Measurements from ENCODE around the gene TRIP12. TPM values are rescaled to one million over a fixed set of nuclear protein-coding genes. Genes with fewer than 3 reads are reported as not detected.
"Not testable (repeated sequence)": the region's sequence is repeated elsewhere in the genome, so short reads cannot be mapped to it uniquely, and the experiment has no call there.

TRIP12 gene
- total RNA-seq, 2 experiments from 2014 or later: 232 to 296 TPM

DNA sequence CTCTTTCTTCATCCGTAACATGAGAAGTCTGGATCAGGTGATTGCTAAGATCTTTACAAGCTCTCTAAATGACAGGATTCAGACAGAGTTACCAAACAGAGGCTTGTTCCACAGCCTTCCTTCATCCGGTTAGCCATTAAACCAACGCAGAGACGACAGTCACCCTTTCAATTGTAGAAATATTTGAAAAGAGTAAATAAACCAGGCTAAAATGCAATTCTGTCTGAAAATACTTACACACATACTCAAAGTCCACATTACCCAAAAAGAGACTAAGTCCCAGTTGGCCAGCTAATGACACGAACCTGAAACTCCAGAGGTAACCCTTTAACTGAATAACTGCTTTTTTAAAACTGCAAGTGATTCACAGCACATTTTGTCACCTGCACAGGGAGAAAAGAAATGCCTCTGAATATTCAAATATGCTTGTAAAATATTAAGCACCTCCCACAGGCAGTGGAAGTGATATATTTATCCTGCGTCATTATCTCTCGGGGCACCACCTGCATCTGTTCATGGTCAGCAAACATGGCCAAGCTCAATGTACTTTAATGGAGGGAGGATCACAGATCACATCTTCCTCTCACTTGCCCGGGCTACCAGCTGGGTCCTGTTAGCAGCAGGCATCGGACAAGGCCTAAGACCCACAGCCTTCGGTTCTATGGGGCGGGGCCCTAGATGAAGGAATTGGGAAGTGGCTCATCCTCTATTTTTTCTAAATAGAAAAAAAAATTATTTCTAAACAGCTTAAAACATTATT, 168.7 kb downstream of the TRIP12 start:
- Mint-ChIP-seq H3K4me3 (no peak overlapping the region), H3K4me1 (peaks cover 4% of the 10 kb centered on the region), H3K9me3 (no peaks in the 10 kb centered on the region), H3K27ac (no peak overlapping the region), H3K27me3 (no peaks in the 10 kb centered on the region), H3K36me3 (ENCODE audit: low read depth) (no peaks in the 10 kb centered on the region)
- ChIA-PET CTCF (interaction anchor here (0.6 kb wide), 1 partner anchor 129 kb away, joined by 3 read pairs; no protein-coding TSS in a partner anchor), POLR2A (no interaction called here)
- DNase-seq: no peak

DNA sequence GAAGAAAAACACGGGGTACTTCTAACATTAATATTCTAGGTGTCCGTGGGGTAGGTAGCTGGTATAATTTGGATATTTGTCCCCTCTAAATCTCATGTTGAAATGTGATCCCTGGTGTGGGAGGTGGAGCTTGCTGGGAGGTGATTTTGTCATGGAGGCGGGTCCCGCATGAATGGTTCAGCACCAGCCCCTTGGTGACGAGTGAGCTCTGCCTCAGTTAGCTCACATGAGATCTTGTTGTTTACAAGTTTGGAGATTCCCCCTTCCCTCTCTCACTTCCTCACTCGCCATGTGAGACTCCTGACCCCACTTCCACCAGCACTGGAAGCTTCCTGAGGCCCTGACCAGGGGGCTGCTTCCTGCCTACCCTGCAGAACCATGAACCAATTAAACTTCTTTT, 172.0 kb downstream of the TRIP12 start:
- H3K27me3 Mint-ChIP-seq: no peaks in the 10 kb centered on the region
- peaks cover 4% of the 10 kb centered on the region for H3K4me1 Mint-ChIP-seq
- ChIA-PET POLR2A (interaction anchor here (0.6 to 0.7 kb wide), 2 partner anchors 26 to 201 kb away, joined by 4 to 13 read pairs; no protein-coding TSS in a partner anchor), CTCF (interaction anchor here (0.5 kb wide), 1 partner anchor 239 kb away, joined by 7 read pairs; no protein-coding TSS in a partner anchor)
- no peaks in the 10 kb centered on the region for H3K9me3 Mint-ChIP-seq
- no peaks in the 10 kb centered on the region for H3K36me3 Mint-ChIP-seq (ENCODE audit: low read depth)
- no peak overlapping the region for H3K4me3 Mint-ChIP-seq
- no peak overlapping the region for H3K27ac Mint-ChIP-seq
- no peak for DNase-seq

DNA sequence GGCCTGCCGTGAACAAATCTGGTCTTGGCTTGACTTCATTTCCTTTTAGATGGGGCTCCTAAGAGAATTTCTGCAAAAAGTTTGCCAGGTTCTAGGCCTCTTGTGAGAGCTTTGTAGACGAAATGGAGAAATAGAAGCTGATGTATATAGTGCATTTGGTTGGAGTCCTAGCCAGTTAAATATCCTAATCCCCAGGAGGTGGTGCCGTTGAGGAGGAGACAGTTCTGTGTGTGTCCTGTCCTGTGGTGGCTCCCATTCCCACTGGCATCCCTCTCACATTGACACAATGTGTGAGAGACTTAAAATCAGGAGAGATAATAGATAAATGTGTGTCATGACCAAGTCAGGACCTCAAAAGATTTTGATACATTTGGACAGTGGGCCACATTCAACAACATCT, 172.9 kb downstream of the TRIP12 start:
- POLR2A ChIA-PET: no interaction called here
- no peak for DNase-seq
- CTCF ChIA-PET: no interaction called here
- Mint-ChIP-seq H3K9me3 (no peaks in the 10 kb centered on the region), H3K4me1 (peaks cover 4% of the 10 kb centered on the region), H3K36me3 (ENCODE audit: low read depth) (no peaks in the 10 kb centered on the region), H3K4me3 (no peak overlapping the region), H3K27ac (no peak overlapping the region), H3K27me3 (no peaks in the 10 kb centered on the region)

DNA sequence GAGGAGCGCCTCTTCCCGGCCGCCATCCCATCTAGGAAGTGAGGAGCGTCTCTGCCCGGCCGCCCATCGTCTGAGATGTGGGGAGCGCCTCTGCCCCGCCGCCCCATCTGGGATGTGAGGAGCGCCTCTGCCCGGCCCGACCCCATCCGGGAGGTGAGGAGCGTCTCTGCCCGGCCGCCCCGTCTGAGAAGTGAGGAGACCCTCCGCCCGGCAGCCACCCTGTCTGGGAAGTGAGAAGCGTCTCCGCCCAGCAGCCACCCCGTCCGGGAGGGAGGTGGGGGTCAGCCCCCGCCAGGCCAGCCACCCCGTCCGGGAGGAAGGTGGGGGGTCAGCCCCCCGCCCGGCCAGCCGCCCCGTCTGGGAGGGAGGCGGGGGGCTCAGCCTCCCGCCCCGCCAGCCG, 179.1 kb downstream of the TRIP12 start:
- H3K36me3 Mint-ChIP-seq (ENCODE audit: low read depth); DNase-seq; H3K4me3 Mint-ChIP-seq; H3K4me1 Mint-ChIP-seq; POLR2A ChIA-PET; CTCF ChIA-PET; H3K9me3 Mint-ChIP-seq; H3K27me3 Mint-ChIP-seq; H3K27ac Mint-ChIP-seq: not testable (repeated sequence)

DNA sequence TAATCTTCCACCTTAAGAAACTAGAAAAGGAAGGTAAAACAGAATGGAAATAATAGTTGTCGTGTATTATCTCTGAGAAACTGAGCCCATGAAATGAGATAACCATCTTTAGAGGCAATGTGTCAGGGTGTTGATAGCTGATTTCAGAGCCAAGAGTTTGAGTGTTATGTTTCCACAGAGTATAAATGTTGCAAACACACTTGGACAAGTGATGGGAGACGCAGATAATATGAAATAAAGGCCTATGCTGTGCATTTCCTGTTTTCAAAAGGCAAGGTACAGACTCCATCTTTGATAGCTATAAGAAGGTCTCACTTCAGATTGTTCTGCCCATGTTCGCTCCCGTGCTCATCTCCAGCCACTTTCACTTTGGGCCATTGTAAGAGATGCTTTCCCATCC, 181.5 kb downstream of the TRIP12 start:
- no peak for DNase-seq
- H3K27ac Mint-ChIP-seq: no peak overlapping the region
- no peak overlapping the region for H3K4me3 Mint-ChIP-seq
- no peaks in the 10 kb centered on the region for H3K4me1 Mint-ChIP-seq
- ChIA-PET CTCF (no interaction called here), POLR2A (no interaction called here)
- peaks cover 3% of the 10 kb centered on the region for H3K27me3 Mint-ChIP-seq
- no peaks in the 10 kb centered on the region for H3K36me3 Mint-ChIP-seq (ENCODE audit: low read depth)
- H3K9me3 Mint-ChIP-seq: peaks cover 9% of the 10 kb centered on the region

DNA sequence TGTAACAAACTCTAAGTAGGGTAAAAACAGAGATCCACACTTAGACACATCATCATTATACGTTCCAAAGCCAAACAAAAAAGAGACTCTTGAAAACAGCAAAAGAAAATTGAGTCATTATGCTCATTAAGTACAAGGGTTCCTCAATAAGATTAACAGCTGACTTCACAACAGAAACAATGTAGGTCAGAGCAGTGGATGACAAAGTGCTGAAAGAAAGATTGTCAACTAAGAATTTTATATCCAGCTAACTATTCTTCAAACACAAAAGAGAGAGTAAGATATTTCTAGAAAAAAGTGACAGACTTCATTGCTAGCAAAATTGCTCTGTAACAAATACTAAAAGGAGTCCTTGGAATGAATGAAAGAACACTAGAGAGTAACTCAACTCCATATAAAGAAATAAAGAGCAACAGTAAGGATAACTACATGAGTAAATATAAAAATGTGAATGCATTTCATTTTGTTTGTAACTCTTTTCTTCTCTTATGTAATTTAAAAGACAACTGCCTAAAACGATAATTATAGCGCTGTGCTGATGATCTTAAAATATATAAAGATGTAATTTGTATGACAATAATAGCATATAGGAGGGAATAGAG, 183.7 kb downstream of the TRIP12 start:
- H3K27me3 Mint-ChIP-seq: peaks cover 3% of the 10 kb centered on the region
- POLR2A ChIA-PET: no interaction called here
- no peak for DNase-seq
- no peaks in the 10 kb centered on the region for H3K36me3 Mint-ChIP-seq (ENCODE audit: low read depth)
- H3K4me3 Mint-ChIP-seq: no peak overlapping the region
- peaks cover 9% of the 10 kb centered on the region for H3K9me3 Mint-ChIP-seq
- CTCF ChIA-PET: no interaction called here
- no peaks in the 10 kb centered on the region for H3K4me1 Mint-ChIP-seq
- H3K27ac Mint-ChIP-seq: no peak overlapping the region

DNA sequence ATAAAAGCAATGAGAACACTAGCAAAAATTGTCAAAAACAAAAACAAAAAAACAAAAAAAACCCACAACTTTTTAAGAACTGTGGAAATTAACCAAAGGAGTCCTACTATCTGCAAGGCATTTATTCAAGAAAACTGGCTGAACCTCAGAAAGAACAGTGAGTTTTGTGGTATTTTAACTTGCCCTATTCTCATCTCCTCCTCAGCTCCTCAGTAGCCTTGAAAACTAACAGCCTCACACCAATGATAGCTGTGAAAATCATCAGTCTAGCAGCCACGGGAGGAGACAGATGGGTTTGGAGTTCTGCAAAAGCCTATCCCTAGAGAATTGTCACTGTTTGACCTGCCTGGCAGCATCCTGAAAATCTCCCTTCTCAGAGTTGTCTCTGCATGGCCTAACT, 187.4 kb downstream of the TRIP12 start:
- DNase-seq: no peak
- H3K36me3 Mint-ChIP-seq (ENCODE audit: low read depth): no peaks in the 10 kb centered on the region

DNA sequence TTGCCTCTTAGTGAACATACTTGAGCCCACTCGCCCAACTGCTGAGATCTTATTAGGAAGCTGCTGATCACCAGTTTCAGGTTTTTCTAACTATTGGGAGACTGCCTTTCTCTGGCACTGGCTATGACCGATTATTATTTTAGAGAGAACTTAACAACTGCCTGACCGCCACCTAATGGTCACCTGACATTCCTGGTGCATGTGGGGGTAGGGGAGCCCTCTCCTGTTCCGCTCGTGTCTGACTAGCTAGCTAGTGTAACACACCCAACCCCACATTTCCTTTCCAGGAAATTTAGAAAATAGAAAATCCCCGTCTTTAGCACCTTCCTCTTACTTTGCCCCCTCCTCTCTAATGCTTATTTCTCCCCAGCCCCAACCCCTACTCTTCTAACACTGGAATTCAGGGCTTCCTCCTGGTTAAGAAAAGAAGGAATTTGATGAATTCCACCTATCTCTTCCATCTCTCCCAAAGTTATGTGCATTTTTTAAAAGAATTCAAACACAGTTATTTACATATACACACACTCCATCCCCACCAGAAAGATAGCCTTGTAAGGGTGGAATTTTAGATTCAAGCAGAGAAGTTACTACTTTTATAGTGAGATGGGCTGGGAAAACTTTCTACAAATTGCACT, 188.1 kb downstream of the TRIP12 start:
- peaks cover 9% of the 10 kb centered on the region for H3K27me3 Mint-ChIP-seq
- no peak overlapping the region for H3K4me3 Mint-ChIP-seq
- H3K27ac Mint-ChIP-seq: no peak overlapping the region
- no peaks in the 10 kb centered on the region for H3K4me1 Mint-ChIP-seq
- no peaks in the 10 kb centered on the region for H3K36me3 Mint-ChIP-seq (ENCODE audit: low read depth)
- ChIA-PET CTCF (no interaction called here), POLR2A (no interaction called here)
- H3K9me3 Mint-ChIP-seq: peaks cover 5% of the 10 kb centered on the region
- DNase-seq: no peak

More for the DNA sequence above, 187.4 kb downstream of the TRIP12 start:
- Mint-ChIP-seq H3K27ac (no peak overlapping the region), H3K4me3 (no peak overlapping the region), H3K4me1 (no peaks in the 10 kb centered on the region), H3K9me3 (peaks cover 9% of the 10 kb centered on the region), H3K27me3 (peaks cover 7% of the 10 kb centered on the region)
- ChIA-PET CTCF (no interaction called here), POLR2A (no interaction called here)

DNA sequence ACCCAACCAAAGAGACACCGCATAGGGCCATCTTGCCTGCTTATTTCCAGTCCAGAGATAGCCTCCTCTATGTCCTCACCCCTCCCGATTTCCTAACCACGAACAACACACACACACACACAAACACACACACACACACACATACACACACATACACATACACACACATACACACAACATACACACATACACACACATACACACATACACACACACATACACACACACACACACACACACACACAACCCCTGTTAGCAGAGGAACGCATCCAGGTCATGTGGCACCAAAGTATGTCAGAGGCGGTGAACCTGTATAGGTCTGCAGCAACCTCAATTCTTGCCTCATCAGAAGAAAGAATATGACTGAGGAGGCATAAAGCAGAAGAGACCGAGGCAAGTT, 188.9 kb downstream of the TRIP12 start:
- POLR2A ChIA-PET: no interaction called here
- Mint-ChIP-seq H3K4me3 (no peak overlapping the region), H3K27ac (no peak overlapping the region), H3K4me1 (no peaks in the 10 kb centered on the region), H3K9me3 (peaks cover 3% of the 10 kb centered on the region), H3K36me3 (ENCODE audit: low read depth) (no peaks in the 10 kb centered on the region), H3K27me3 (peaks cover 9% of the 10 kb centered on the region)
- CTCF ChIA-PET: no interaction called here
- DNase-seq: no peak

DNA sequence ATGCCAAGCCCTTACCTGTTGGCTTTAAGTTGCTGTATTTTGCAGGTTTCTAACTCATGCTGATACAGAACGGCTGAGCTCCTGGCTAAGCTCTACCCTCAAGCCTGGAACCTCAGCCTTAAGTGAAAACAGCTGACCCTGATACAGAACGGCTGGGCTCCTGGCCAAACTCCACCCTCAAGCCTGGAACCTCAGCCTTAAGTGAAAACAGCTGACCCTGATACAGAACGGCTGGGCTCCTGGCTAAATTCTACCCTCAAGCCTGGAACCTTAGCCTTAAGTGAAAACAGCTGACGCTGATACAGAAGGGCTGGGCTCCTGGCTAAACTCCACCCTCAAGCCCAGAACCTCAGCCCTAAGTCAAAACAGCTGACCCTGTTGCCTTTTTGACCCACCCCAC, 189.9 kb downstream of the TRIP12 start:
- ChIA-PET CTCF (no interaction called here), POLR2A (no interaction called here)
- peaks cover 7% of the 10 kb centered on the region for H3K27me3 Mint-ChIP-seq
- H3K27ac Mint-ChIP-seq: no peak overlapping the region
- no peaks in the 10 kb centered on the region for H3K36me3 Mint-ChIP-seq (ENCODE audit: low read depth)
- no peaks in the 10 kb centered on the region for H3K4me1 Mint-ChIP-seq
- peaks cover 2% of the 10 kb centered on the region for H3K9me3 Mint-ChIP-seq
- no peak overlapping the region for H3K4me3 Mint-ChIP-seq
- DNase-seq: no peak

DNA sequence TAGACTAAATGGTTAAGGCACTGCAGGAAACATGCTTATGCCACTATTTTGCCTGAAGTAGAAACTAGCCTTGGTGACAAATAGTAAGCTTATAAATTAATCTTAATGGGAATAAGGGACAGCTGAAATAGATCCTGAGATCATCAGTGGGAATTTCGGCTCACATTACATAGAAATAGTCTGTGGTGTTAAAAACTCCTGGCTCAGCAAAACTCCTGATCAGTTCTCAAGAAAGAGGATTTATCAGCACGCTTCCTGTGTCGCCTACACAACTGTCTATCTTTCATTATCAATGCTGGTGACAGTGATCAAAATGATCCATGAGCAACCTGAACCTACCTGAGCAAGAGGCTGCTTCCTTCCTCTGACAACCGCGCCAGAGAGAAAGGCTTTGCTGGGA, 190.4 kb downstream of the TRIP12 start:
- H3K4me1 Mint-ChIP-seq: no peaks in the 10 kb centered on the region
- H3K27me3 Mint-ChIP-seq: peaks cover 6% of the 10 kb centered on the region
- CTCF ChIA-PET: interaction anchor here (0.6 kb wide), 1 partner anchor 297 kb away, joined by 3 read pairs; no protein-coding TSS in a partner anchor
- no peaks in the 10 kb centered on the region for H3K36me3 Mint-ChIP-seq (ENCODE audit: low read depth)
- no peaks in the 10 kb centered on the region for H3K9me3 Mint-ChIP-seq
- no peak overlapping the region for H3K4me3 Mint-ChIP-seq
- POLR2A ChIA-PET: no interaction called here
- no peak for DNase-seq
- no peak overlapping the region for H3K27ac Mint-ChIP-seq

DNA sequence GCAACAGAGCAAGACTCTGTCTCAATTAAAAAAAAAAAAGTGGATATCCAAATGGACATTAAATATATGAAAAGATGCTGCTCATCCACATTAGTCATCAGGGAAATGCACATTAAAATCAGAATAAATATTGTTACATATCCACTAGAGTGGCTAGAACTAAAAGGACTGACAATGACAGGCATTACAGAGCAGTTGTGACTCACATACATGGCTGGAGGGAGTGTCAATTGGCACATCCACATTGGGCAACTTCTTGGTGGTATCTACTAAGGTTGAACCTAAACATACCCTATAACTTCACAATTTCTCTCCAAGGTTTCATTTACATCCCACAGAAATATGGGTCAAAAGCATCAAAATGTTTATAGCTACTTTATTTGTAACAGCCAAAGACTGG, 193.4 kb downstream of the TRIP12 start:
- peaks cover 13% of the 10 kb centered on the region for H3K27me3 Mint-ChIP-seq
- ChIA-PET POLR2A (no interaction called here), CTCF (no interaction called here)
- no peaks in the 10 kb centered on the region for H3K36me3 Mint-ChIP-seq (ENCODE audit: low read depth)
- no peak overlapping the region for H3K27ac Mint-ChIP-seq
- H3K4me3 Mint-ChIP-seq: no peak overlapping the region
- DNase-seq: no peak
- H3K4me1 Mint-ChIP-seq: peaks cover 5% of the 10 kb centered on the region
- H3K9me3 Mint-ChIP-seq: no peaks in the 10 kb centered on the region

DNA sequence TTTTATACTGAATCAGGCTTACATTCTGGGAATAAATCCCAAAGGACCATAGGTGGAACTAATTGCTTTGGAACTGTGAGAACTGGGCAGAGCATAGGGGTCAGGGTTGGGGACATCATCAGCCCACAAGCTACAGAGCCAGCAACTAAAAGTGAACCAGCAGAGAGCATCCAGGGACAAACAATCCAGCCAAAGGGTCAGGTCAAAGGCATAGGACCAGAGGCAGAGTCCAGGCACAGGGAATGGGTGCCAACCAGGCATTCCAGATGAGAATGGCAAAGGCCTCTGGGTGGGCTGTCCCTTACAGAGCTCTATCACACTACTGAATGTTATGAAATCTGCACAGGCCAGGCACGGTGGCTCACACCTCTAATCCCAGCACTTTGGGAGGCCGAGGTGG, 195.2 kb downstream of the TRIP12 start:
- no peak for DNase-seq
- no peak overlapping the region for H3K4me3 Mint-ChIP-seq
- H3K36me3 Mint-ChIP-seq (ENCODE audit: low read depth): no peaks in the 10 kb centered on the region

More for the DNA sequence above, 195.2 kb downstream of the TRIP12 start:
- CTCF ChIA-PET: interaction anchor here (1.6 kb wide), 1 partner anchor 10 kb away, joined by 7 read pairs; no protein-coding TSS in a partner anchor
- H3K4me1 Mint-ChIP-seq: peaks cover 5% of the 10 kb centered on the region
- no peaks in the 10 kb centered on the region for H3K9me3 Mint-ChIP-seq
- peaks cover 23% of the 10 kb centered on the region for H3K27me3 Mint-ChIP-seq
- POLR2A ChIA-PET: no interaction called here
- no peak overlapping the region for H3K27ac Mint-ChIP-seq

All from activated CD4-positive, alpha-beta T cell treated with anti-CD3 and anti-CD28 coated beads, Interleukin-2, amount 10 ng/mL, durations not matched to agents 7 days and 5 days (primary cell).